ENCODE measurements around the gene GEMIN5.

Gene GEMIN5

DNA sequence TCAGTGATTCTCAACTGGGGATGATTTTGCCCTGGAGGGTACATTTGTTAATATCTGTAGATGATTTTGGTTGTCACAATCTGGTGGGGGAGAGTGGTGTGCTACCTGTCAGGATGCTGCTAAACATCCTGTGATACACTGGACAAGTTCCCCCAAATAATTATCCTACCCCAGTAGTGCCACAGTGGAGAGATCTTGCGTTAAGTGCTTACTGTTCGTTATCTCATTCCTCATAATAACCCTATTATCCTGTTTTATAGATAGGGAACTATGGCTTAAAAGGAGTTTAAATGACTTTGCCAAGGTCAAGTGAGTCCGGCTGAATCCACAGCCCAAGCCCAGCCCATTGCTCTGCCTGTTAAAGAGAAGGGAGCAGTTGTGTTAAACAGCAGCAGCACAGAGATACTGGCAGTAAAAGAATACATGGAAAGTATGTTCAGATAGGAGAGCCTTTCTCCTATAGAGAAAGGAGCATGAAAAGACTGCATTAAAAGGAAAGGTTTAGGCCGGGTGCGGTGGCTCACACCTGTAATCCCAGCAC lies 64.2 kb downstream of the GEMIN5 start:
- in situ Hi-C loops (cut with MboI; ENCODE audit: low sequenced_read_pairs, unreplicated experiment) = no loop called here
- no peak for DNase-seq (ENCODE audit: low spot score)
- TF ChIP-seq CTCF (IDR thresholded peaks at IDR 0.05; ENCODE audit: borderline replicate concordance, control extremely low read depth, extremely low read depth, insufficient read depth, missing control alignments) = no peak

DNA sequence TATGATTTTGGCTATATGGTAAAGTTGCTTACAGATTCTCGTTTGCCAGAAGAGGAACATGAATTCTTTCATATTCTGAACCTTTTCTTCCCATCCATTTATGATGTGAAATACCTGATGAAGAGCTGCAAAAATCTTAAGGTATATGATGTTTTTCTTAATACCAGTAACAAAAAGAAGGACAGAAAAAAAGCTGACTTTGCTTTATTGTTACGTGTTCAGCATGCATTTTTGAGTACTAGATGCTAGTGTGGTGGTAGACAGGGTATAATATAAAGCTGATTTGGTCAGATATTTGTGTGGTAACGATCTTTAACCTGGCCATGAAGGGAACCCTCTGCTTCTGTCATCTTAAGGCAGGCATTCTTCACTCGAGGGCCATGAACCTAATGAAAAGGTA lies 66.3 kb downstream of the GEMIN5 start:
- no peak for TF ChIP-seq CTCF (IDR thresholded peaks at IDR 0.05; ENCODE audit: borderline replicate concordance, control extremely low read depth, extremely low read depth, insufficient read depth, missing control alignments)
- no peak for DNase-seq (ENCODE audit: low spot score)
- in situ Hi-C loops (cut with MboI; ENCODE audit: low sequenced_read_pairs, unreplicated experiment) = no loop called here

DNA sequence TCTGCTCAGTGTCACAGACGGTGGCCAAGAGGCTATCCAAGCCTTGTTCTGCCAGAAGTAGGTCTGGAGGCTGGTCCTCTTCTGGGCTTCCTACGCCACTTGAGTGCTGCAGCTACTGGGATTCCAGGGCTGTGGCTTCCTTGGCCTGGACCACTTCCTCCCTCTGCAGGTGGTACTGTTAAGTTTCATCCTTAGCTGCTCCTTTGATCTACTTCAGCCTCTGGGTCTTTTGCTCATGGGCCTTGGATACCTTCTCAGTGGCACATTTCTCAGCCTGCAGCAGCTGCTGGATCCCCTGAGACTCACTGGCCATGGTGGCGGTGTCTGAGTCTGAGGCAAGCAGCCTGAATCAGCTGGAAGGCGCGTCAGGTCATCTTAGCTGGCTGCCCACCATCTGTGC lies 69.3 kb downstream of the GEMIN5 start:
- no peak for DNase-seq (ENCODE audit: low spot score)
- in situ Hi-C loops (cut with MboI; ENCODE audit: low sequenced_read_pairs, unreplicated experiment) = no loop called here

GRCh38 chr5:154866841-154867240 lies 71.2 kb downstream of the GEMIN5 start:
- in situ Hi-C loops (cut with MboI; ENCODE audit: low sequenced_read_pairs, unreplicated experiment) = no loop called here
- no peak for DNase-seq (ENCODE audit: low spot score)
- TF ChIP-seq CTCF (IDR thresholded peaks at IDR 0.05; ENCODE audit: borderline replicate concordance, control extremely low read depth, extremely low read depth, insufficient read depth, missing control alignments) = no peak

More for the DNA sequence above, 69.3 kb downstream of the GEMIN5 start:
- TF ChIP-seq CTCF (IDR thresholded peaks at IDR 0.05; ENCODE audit: borderline replicate concordance, control extremely low read depth, extremely low read depth, insufficient read depth, missing control alignments) = no peak

GRCh38 chr5:154865466-154866184 lies 72.4 kb downstream of the GEMIN5 start:
- in situ Hi-C loops (cut with MboI; ENCODE audit: low sequenced_read_pairs, unreplicated experiment) = no loop called here
- TF ChIP-seq CTCF (IDR thresholded peaks at IDR 0.05; ENCODE audit: borderline replicate concordance, control extremely low read depth, extremely low read depth, insufficient read depth, missing control alignments) = no peak
- DNase-seq (ENCODE audit: low spot score) = no peak

GRCh38 chr5:154863291-154864080 lies 74.5 kb downstream of the GEMIN5 start:
- in situ Hi-C loops (cut with MboI; ENCODE audit: low sequenced_read_pairs, unreplicated experiment) = no loop called here
- no peak for TF ChIP-seq CTCF (IDR thresholded peaks at IDR 0.05; ENCODE audit: borderline replicate concordance, control extremely low read depth, extremely low read depth, insufficient read depth, missing control alignments)
- no peak for DNase-seq (ENCODE audit: low spot score)

Data from GM13976 (cell line).